Thoracic aorta (tissue), 2 donors: ENCODE data around the gene CDX1. TPM values are rescaled to one million over a fixed set of nuclear protein-coding genes. Genes with fewer than 3 reads are reported as not detected.

ENCODE experiments used
- ATAC-seq: fragments of 150-250 bp; one replicate; pipeline ENCODE4 v1.8.0; 2017; ENCODE audit warnings: low read depth; ENCODE audit not compliant: insufficient number of reproducible peaks, low FRiP score
- DNase-seq: peaks from one replicate; pipeline ENCODE4 v3.0.0-alpha.2; 2020; ENCODE audit warnings: low spot score
- H3K27ac ChIP-seq, 2 donors: fragments of 200-600 bp; sonication (generic); 1 replicate in 1 of 2; 2 replicates in 1 of 2; pipeline ENCODE4 v1.5.1; 2016; ENCODE audit warnings: mild to moderate bottlenecking in 2 of 2, moderate library complexity in 2 of 2
- H3K27me3 ChIP-seq: fragments of 200-600 bp; sonication (generic); replicated peaks from 2 replicates; pipeline ENCODE4 v1.6.0; 2016; ENCODE audit warnings: mild to moderate bottlenecking; ENCODE audit not compliant: insufficient read depth
- H3K36me3 ChIP-seq: fragments of 200-600 bp; sonication (generic); one replicate; pipeline ENCODE4 v1.5.1; 2016
- H3K4me1 ChIP-seq, 2 donors: fragments of 200-600 bp; sonication (generic); 1 replicate in 1 of 2; 2 replicates in 1 of 2; pipeline versions ENCODE4 v1.5.1 to v1.6.0; 2016; ENCODE audit warnings: low read depth in 2 of 2, mild to moderate bottlenecking in 1 of 2; ENCODE audit not compliant: control insufficient read depth in 1 of 2
- H3K4me3 ChIP-seq: fragments of 200-600 bp; sonication (generic); 2 replicates; pipeline ENCODE4 v1.5.1; 2016; ENCODE audit warnings: mild to moderate bottlenecking
- H3K9me3 ChIP-seq: fragments of 200-600 bp; sonication (generic); 2 replicates; pipeline ENCODE4 v1.5.1; 2016
- CTCF ChIP-seq: fragments of 200-600 bp; sonication (generic); IDR thresholded peaks from one replicate; pipeline ENCODE4 v1.5.1; 2019; ENCODE audit warnings: antibody characterized with exemption
- total RNA-seq, 2 donors: library from RNA; depleted of rRNA; stranded (reverse); fragments of >200 nt; gene quantifications; one replicate each; pipeline versions ENCODE4 v1.1.0 to v1.2.3, GENCODE V29; 2016

CDX1 gene
- total RNA-seq, 2 donors from 2014 or later = not detected

GRCh38 chr5:150186897-150187296 is 20.3 kb downstream of the CDX1 start:
- Histone ChIP-seq H3K36me3 (no peaks in the 10 kb centered on the region), H3K4me1 (peaks cover 0 to 19% of the 10 kb centered on the region in 2 donors), H3K27ac (no peak overlapping the region), H3K9me3 (no peaks in the 10 kb centered on the region), H3K27me3 (no peaks in the 10 kb centered on the region), H3K4me3 (no peak overlapping the region)
- no peak for TF ChIP-seq CTCF
- ATAC-seq = no peak
- DNase-seq = no peak

- Histone ChIP-seq H3K27me3 (no peaks in the 10 kb centered on the region), H3K4me1 (peaks cover 0 to 9% of the 10 kb centered on the region in 2 donors), H3K9me3 (no peaks in the 10 kb centered on the region), H3K4me3 (no peak overlapping the region), H3K27ac (no peak overlapping the region), H3K36me3 (no peaks in the 10 kb centered on the region)
- ATAC-seq = no peak
- DNase-seq = no peak
- TF ChIP-seq CTCF = no peak
These were observed 21.7 kb downstream of the CDX1 start for GRCh38 chr5:150188146-150188842.

GRCh38 chr5:150189326-150189725 is 22.7 kb downstream of the CDX1 start:
- ATAC-seq (no peak), DNase-seq (no peak)
- Histone ChIP-seq H3K9me3 (no peaks in the 10 kb centered on the region), H3K27me3 (no peaks in the 10 kb centered on the region), H3K27ac (no peak overlapping the region), H3K4me3 (no peak overlapping the region), H3K36me3 (no peaks in the 10 kb centered on the region), H3K4me1 (peaks cover 0 to 9% of the 10 kb centered on the region in 2 donors)
- no peak for TF ChIP-seq CTCF

GRCh38 chr5:150189728-150190502 is 23.3 kb downstream of the CDX1 start, which contains the start of gene SLC6A7:
TSS of gene SLC6A7 (plus strand) at chr5:150190062. CDS start at chr5:150190328, 266 bp downstream.
- Histone ChIP-seq H3K27ac (no peak within 1 kb of the TSS), H3K36me3 (no peaks in the 10 kb centered on the region), H3K27me3 (no peaks in the 10 kb centered on the region), H3K4me3 (peak within 1 kb of the TSS; percentile 52), H3K4me1 (peaks cover 0 to 9% of the 10 kb centered on the region in 2 donors), H3K9me3 (no peaks in the 10 kb centered on the region)
- TF ChIP-seq CTCF = no peak
- DNase-seq = no peak
- no peak for ATAC-seq

GRCh38 chr5:150190503-150190979 is 24.0 kb downstream of the CDX1 start:
- no peaks in the 10 kb centered on the region for H3K27me3 ChIP-seq
- no peaks in the 10 kb centered on the region for H3K9me3 ChIP-seq
- DNase-seq (no peak), ATAC-seq (no peak)
- no peaks in the 10 kb centered on the region for H3K36me3 ChIP-seq
- TF ChIP-seq CTCF = no peak
- H3K4me3 ChIP-seq = no peak overlapping the region
- peaks cover 0 to 9% of the 10 kb centered on the region in 2 donors for H3K4me1 ChIP-seq
- H3K27ac ChIP-seq = no peak overlapping the region
